ENCODE measurements around the gene DAG1.
"Not testable (repeated sequence)": the region's sequence is repeated elsewhere in the genome, so short reads cannot be mapped to it uniquely, and the experiment has no call there.

The DAG1 gene

DNA sequence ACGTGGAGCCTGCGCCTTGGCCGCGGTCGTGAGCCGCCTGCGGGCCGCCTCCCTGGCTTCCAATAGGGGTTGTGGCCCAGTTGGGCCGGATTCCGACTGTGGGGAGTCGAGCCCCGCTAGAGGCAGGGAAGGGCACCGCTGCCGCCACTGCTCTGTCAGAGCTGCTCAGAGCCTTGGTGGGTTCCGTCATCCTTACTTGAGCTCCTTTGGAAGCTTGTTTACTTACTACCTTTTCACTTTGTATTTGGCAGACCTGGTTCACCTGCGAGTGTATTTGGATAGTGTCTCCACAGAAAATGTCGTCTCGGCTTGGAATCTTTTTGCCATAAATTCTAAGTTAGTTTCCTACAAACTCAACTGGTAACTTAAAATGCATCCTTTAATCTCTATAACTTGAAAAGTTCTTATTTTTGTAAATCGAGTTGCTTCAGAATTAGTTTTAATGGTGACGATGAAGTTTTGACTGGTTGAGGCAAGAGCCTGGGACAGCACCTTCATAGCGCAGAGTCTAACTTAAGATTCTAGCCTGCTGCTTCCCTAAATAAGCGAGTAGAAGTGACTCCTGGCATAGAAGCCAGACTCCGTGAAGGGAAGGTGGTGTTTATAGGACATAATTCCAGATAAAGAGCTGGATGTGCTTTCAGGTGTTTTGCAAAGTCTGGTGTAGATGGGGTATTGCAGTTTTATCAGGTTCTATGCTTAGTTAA is 800 bp downstream of the DAG1 start:
- no peak for DNase-seq

DNA sequence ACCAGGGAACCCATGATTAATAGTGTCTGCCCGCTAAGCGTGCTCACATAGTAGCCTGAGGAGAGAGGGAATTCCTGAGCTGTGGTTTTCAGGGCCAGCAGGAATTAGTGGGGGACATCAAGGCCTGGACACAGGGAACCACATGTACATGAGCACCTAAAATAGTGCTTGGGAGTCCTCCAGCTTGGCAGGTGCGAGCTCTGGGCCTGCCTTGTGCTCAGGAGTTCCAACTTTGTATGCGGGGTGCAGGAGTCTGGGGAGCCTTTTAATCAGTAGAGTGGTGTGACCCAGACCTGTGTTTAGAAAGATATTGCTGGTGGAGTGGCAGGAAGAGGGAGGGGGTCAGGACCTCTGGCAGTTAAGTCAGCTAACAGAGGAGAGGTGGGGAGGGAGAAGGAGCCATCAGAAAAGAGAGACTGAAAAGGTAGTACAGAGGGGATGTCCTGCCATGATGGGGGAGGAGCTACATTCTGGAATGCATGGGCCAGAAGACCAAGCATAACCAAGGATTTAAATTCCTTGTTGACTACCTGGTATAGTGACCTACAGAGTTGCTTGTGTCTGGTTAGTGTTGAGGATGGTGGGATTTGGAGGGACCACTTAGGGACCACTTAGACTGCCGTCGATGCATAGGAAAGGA is 1.9 kb downstream of the DAG1 start:
- no peak for DNase-seq

DNA sequence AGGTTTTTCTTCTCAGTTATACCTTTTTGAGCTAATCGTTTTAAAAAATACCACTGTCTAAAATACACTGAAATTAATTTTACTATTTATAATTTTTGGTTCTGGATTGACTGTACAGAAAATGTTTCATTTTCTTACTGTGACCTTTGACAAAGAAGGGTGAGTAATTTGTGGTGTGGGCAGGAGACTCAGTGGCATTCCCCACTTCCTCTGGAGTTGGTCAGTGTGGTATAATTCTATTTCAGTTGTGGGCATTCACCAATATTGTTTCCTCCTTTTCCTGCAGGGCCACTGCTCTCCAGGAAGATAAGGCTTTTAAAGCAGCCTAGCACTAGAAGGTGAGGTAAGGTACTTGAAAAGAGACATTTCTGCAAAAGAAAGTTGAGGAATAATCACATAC is 6.5 kb downstream of the DAG1 start:
- no peak for DNase-seq

DNA sequence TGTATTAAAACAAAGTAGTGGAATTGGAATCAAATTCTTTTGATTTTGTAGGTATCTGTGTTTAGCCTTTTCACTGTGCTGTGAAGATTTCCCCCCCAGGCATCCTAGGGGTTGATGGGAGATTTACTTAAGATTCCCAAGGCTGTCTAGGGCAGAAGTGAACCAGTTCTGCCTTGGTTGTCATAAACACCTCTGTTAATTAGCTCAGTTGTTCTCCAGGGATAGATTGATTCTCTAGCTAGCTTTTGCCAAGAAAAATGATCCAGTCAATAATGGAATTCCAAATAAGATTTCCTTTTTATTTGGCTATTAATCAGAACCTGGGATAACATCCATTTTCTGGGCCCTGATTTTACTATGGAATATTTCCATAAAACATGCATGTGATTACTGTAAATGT is 12.7 kb downstream of the DAG1 start:
- no peak for DNase-seq

DNA sequence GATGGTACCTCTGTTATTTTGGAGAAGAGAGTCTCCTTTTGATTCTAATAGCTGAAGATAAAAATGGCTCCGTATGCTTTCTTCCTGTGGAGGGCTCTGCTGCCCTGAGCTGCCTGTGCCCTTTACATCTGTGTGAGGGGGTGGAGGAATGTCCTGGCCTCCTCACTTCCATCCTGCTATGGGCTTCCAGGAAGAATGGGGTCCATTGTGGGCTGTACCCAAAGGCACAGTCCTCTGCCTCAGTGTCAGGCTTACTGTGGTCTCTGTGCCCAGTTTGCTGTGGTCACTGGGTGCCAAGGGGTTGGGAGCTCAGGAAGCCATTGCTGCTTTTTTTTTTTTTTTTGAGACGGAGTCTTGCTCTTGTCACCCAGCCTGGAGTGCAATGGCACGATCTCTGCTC is 14.4 kb downstream of the DAG1 start:
- no peak for DNase-seq

DNA sequence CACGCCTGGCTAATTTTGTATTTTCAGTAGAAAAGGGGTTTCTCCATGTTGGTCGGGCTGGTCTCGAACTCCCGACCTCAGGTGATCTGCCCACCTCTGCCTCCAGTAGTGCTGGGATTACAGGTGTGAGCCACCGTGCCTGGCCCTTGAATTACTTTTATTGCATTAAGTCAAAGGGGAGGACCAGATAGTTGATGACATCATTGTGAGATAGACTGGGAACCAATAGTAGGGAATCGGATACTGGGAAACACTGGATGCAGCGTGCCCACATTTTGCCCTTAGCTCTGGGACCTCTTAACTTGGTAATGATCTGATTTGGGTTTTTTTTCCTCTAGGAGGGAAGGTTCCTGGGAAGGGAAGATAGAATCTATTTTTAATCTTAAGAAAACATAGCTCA is 19.2 kb downstream of the DAG1 start:
- DNase-seq, result no peak

DNA sequence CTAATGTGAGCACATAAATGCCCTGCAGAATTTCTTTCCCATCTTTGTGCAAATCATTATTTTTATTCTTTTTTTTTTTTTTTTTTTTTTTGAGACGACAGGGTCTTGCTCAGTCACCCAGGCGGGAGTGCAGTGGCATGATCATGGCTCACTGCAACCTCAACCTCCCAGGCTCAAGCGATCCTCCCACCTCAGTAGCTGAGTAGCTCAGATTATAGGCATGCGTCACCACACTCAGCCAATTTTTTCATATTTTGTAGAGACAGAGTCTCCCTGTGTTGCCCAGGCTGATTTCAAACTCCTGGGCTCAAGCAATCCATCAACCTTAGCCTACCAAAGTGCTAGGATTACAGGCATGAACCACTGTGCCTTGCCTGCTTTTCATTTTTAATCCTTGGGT is 22.9 kb downstream of the DAG1 start:
- DNase-seq, result no peak

DNA sequence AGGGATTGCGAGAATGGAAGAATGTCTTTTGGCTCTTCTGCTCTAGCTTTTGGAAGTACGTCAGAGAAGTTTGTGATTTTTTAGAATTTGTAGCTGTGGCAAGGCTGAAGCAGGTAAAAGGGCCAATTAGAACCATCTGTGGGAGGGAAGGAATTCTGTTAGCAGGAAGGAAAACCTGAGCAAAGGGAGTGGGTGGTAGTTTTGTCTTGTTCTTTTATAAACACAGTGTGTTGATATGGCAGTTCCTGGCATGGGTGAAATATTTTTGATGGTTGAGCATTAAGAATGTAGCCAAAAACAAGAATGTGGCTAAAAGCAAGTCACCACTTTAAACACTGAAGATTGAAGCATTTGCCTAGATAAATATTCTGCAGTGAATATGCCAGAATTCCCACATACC is 23.8 kb downstream of the DAG1 start:
- no peak for DNase-seq

DNA sequence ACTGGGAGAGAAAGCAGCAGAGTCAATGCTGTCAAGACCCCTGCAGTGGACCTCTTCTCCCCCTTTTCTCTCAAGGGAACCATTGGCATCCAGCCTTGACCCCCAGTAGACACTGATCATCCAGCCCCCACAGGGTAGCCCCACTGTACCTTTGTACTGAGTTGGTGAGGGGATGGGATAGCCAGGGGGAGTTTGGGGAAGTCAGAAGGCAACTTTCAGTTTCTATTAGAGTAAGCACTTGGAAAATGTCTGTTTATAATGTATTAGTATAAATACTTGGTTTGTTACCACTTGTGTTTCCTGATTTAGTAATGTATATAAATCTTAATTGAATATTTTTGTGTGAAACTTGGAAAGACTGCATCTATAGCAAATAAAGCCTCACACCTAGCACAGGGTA is 25.0 kb downstream of the DAG1 start:
- DNase-seq, result no peak

DNA sequence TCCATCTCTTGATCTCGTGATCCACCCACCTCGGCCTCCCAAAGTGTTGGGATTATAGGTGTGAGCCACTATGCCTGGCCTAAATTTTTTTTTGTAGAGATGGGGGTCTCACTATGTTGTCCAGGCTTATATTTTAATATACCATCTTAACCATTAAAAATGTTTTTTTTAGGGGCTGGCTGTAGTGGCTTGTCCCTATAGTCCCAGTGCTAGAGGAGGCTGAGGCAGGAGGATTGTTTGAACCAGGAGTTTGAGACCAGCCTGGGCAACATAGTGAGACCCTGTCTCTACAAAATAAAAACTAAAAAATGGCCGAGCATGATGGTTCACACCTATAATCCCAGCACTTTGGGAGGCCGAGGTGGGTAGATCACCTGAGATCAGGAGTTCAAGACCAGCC is 26.8 kb downstream of the DAG1 start:
- not testable (repeated sequence) for DNase-seq

DNA sequence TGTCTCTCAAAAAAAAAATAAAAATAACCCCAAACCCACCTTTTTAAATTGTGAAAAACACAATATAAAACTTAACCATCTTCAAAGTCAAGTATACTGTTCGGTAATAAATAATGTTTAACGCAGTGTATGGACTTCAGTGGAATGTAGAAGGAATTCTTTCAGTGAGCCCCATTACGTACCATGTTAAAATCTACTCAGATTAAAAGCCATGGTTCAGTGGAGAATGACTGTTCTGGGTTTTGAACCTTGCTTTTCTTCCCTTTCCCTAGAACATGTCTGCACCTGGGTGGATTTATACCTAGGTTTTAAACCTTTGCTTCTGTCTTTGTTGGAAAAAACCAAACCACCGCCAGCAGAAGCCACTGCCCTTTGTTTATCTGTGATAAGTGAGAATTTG is 27.5 kb downstream of the DAG1 start:
- DNase-seq, result no peak

DNA sequence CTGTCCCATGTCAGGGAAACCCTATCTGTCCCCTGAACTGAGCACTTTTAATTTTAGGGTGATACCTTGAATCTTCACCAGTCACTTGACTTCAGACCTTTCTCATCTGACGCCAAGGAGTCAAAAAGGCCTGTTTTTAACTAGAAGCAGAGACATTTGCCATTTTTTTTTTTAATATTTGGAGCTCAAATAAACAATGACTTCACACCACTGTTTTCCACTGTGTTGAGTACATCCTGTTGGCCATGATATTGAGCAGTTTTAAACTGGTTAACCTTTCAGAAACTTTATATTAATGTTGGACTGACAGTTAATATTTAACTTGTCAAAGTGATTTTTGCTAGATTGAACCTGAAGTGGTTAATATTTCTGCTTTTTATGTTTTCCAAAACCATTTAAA is 28.2 kb downstream of the DAG1 start:
- DNase-seq, result no peak

DNA sequence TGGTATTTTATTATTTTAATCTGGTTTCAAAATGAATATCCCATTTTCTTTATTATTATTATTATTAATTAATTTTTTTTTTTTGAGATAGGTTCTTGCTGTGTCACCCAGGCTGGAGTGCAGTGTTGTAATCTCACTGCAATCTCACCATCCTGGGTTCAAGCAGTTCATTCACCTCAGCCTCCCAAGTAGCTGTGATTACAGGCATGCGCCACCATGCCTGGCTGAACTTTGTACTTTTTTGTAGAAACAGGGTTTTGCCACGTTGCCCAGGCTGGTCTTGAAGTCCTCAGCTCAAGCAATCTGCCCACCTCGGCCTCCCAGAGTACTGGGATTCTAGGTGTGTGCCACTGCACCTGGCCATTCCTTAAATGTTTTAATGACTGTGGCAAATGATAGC is 28.6 kb downstream of the DAG1 start:
- DNase-seq, result no peak

DNA sequence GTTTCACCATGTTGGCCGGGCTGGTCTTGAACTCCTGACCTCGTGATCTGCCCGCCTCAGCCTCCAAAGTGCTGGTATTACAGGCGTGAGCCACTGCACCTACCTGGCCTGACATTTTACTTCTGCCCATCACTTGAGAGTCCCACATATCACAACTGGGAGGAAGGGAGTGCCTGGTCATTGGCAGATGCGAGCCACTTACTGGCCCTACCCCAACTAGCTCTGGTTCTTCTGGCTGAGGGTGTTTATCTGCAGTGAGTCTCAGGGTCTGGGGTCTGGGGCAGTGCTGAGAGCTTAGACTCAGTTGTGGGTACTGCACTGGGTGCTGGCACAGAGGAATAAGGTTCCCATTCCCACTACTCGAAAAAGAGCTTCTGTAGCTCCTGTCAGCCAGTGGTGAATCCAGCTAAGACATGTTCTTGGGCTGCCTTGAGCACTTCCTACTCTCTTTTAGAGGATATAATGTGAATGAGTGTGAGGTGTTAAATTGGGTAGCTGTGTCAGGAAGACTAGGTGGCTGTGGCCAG is 30.2 kb downstream of the DAG1 start:
- no peak for DNase-seq

DNA sequence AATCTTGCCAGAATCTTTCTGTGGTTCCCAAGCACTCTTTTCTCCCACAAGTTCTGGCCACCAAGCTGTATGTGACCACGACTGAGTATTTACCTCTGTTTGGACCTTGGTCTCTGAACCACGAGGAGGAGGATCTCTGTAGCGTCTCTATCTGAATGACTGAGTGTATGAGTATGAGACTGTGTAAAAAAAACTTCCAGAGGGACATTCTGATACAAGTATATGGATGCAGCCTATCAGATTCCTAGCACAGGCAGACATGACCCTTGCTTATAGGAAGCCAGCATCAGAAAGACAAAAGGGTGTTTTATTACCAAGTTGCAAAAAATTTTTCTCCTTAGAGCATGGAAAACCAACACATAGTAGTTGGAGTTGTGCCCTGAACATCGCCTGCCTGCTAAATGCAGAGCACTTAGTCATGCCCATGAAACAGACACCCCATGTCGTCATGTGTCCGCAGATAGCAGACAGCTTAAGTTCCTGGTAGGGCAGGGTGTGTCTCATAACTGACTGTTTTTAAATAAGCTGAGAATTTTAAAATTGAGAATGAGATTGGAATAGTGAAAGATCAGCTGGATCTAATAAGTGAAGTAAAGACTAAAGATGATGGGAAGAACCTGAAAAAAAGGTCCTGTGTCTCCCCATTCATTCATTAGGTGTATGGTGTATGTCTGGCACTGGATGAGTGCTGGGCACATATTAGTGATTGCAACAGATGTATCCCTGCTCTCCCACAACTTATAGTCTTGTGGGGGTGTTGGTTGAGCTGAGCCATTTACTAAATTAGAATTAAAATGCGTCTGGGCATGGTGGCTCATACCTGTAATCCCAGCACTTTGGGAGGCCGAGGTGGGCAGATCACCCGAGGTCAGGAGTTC is 30.9 kb downstream of the DAG1 start:
- peak in 1 of 2 donors; percentile 10 for DNase-seq

DNA sequence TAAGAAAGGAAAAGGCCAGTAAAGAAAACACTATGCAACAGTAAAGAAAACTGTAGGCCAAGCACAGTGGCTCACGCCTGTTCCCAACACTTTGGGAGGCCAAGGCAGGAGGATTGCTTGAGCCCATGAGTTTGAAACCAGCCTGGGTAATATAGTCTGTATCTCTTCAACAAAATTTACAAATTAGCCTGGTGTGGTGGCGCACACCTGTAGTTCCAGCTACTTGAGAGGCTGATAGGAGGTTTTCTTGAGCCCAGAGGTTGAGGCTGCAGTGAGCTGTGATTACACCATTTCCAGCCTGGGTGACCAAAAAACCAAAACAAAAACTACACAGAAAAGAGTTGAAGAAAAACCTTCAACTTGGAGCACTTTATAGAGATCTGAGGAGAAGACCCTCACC is 31.8 kb downstream of the DAG1 start:
- no peak for DNase-seq

DNA sequence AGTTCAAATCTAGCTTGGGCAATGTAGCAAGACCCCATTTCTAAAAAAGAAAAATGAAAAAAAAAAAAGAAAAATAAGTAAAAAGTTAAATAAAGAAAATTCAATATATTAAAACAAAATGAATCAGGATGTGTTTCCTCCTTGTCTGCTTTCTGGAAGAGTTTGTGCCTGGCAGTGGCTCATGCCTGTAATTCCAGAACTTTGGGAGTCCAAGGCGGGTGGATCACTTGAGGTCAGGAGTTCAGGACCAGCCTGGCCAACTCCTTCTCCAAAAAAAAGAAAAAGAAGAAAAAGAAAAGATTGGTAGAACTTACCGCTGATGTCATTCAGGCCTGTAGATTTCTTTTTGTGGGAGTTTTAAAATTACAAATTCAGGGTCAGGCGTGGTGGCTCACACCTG is 36.8 kb downstream of the DAG1 start:
- DNase-seq, result no peak

DNA sequence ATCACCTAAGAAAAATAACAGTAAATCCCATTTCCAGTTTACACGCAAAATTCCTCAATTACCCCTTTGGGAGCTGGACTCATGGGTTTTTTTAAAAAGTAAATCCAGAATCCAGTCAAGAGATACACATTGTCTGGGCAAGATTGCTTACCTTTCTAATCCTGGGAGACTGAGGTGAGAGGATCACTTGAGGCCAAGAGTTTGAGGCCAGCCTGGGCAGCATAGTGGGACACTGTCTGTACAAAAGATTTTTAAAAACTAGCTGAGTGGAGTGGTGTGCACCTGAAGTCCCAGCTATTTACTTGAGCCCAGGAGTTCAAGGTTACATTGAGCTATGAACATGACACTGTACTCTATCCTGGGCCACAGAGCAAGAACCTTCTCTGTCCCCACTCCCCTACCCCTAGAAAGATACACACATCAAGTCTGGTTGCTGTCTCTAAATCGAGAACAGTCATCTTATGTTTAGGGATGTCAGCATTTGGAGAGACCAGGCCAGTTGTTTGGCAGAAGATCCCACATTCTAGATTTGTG is 39.0 kb downstream of the DAG1 start:
- no peak for DNase-seq

DNA sequence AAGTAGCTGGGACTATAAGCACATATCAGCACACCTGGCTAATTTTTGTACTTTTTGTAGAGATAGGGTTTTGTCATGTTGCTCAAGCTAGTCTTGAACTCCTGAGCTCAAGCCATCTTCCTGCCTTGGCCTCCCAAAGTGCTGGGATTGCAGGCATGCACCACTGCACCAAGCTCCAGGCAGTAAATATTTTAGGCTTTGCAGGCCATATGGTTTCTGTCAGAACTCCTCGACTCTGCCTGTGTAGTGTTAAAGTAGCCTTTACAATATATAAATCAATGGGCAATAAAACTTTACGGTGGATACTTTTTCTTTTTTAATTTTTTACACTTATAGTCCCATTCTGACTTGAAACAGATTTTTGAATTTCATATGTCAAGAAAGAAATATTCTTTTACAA is 41.6 kb downstream of the DAG1 start:
- DNase-seq, result no peak

DNA sequence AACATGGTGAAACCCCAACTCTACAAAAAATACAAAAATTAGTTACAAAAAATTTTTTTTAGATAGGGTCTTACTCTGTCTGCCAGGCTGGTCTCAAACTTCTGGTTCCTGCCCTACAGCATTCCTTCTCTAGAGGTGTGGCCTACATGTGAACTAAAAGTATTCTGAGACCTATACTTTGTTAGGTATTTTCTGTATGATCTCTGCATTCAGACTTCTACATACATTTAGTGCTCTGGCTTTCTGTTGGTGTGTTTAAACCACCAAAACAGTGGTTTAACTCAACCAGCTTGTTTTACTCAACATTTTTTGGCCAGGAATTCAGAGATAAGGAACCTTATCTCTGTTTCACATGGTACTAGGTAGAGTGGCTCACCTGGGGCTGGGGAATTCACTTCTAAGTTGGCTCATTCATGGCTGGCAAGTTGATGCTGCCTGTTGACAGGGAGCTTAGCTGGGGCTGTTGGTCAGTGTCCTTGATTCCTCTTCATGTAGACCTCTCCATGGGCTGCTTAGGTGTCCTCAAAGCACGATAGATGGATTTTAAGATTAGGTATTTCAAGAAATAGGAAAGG is 42.8 kb downstream of the DAG1 start:
- DNase-seq, result no peak

DNA sequence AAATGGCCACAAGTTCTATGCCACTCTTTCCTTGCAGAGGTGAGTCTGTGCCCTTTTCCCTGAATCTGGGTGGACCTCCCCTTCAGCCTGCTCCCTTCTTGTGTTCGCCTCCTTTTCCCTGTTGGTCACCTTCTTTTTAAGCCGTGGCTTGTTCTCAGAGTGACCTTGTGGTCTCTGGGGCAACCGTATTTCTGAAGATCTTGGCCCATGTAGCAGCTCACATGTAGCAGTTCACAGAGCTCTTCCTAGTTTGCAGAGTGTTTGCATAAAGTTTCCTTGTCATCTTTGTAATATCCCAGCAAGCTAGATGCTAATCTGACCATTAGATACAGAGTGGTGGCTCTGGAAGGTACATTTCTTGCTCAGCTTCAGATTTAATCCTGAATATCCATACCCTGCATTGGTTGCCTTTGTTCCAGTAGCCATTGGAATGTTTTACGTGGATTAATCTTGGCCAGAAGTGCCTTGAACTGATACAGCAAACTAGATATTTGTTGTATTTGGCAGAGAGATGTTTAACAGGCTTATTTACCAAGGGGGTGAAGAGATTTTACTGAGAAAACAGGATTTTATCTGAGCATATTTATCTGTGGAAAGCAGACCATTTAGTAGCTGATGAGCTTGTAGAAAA is 43.5 kb downstream of the DAG1 start:
- DNase-seq, result no peak

DNA sequence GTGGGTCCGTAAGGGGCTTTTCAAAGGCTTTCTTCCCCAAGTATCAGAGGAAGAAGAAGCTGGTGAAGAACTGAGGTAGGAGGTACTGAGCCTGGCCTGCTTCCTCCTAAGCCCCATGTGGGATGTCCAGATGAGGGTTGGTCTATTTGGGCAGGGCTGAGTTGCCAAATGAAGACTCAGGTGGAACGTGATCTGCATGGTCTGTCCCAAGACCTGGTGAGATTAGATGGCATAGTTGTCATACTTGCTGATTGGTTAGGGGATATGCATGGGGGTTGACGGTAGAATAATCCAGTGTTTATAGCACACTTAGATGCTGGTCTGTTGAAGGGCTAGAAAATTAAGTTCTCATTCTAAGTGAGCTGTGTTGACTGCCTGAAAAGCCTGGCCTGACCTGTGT is 47.9 kb downstream of the DAG1 start:
- DNase-seq, result no peak

DNA sequence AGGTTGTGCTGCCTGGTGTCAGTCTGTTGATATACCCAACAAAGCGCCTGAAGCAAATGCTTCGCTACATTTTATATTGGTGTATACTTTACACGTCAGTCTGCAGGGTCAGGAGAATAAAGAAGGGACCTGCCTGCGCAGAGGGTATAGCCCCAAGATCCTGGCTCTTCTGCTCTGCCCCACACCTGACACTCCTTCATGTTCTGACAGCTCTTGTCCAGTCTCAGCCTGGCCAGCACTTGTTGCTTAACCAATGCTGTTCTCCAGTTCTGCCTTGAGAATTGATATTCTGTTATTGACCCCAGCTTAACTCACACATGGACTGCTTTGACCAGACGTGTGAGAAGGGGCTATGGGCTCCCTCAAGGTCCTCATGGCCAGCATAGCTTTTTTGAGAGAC is 48.4 kb downstream of the DAG1 start:
- DNase-seq, result no peak
